H1 (cell line): Measurements from ENCODE around the gene WDR76. TPM values are rescaled to one million over a fixed set of nuclear protein-coding genes. Genes with fewer than 3 reads are reported as not detected.

ENCODE experiments used
- CBX5 ChIP-seq: fragments of 300-800, 300-1000 bp; sonication (generic); IDR thresholded peaks from 2 replicates; pipeline ENCODE4 v1.7.1; 2016; ENCODE audit warnings: antibody characterized with exemption, low read length, low read depth
- CEBPB ChIP-seq: IDR thresholded peaks from 2 replicates; pipeline ENCODE4 v1.6.1; 2012; ENCODE audit warnings: low read depth, low read length
- JUND ChIP-seq: IDR thresholded peaks from 2 replicates; pipeline ENCODE4 v1.6.1; 2011; ENCODE audit warnings: mild to moderate bottlenecking, improper control_type of control experiment, low read length
- PHF8 ChIP-seq: fragments of 200-600 bp; sonication (generic); conservative IDR thresholded peaks from 2 replicates; pipeline ENCODE4 v1.7.1; 2012; ENCODE audit warnings: low read depth, mild to moderate bottlenecking, inconsistent platforms, low read length, moderate library complexity
- POU5F1 ChIP-seq: IDR thresholded peaks from 2 replicates; pipeline ENCODE4 v1.6.1; 2011; ENCODE audit warnings: low read depth, mild to moderate bottlenecking, low read length, moderate library complexity
- RBBP5 ChIP-seq: IDR thresholded peaks from 2 replicates; pipeline ENCODE4 v1.7.1; 2012; ENCODE audit warnings: low read depth, mild to moderate bottlenecking, inconsistent platforms, low read length, moderate library complexity, borderline replicate concordance
- SRF ChIP-seq: IDR thresholded peaks from 2 replicates; pipeline ENCODE4 v1.6.1; 2011; ENCODE audit warnings: mild to moderate bottlenecking, low read depth, low read length, moderate library complexity
- ZNF274 ChIP-seq: IDR thresholded peaks from 2 replicates; pipeline ENCODE4 v1.7.0; 2012; ENCODE audit warnings: low read length, borderline replicate concordance; ENCODE audit errors: extremely low read depth
- polyA plus RNA-seq, 7 experiments: library from polyadenylated mRNA; depleted of rRNA in 3 of 7; stranded (reverse) in 5 of 7; unstranded in 2 of 7; fragments of >200 nt in 5 of 7; fragments of 200-250 nt in 2 of 7; gene quantifications; 1 replicate in 5 of 7; 2 replicates in 1 of 7; 4 replicates in 1 of 7; pipeline versions ENCODE4 v1.2.1 to v1.2.3, GENCODE V29; 2011 to 2013; ENCODE audit warnings: missing spikeins in 2 of 7, mixed read lengths in 2 of 7
- total RNA-seq: library from RNA; stranded (reverse); fragmentation: NEBNext Ultra II Directional; extraction: Animal tissue kit (Norgen Biotek cat#: 25700); gene quantifications from 2 replicates; pipeline ENCODE4 v1.2.1, GENCODE V29; 2021
- TF ChIP-seq, protein P1 (sequence below): fragments of 300-600 bp; sonication (generic); IDR thresholded peaks from 2 replicates; pipeline ENCODE4 v1.7.1; 2012; ENCODE audit warnings: low read length, moderate library complexity, mild to moderate bottlenecking, inconsistent platforms; ENCODE audit not compliant: insufficient replicate concordance
- TF ChIP-seq, protein P2 (sequence below), 3 experiments: IDR thresholded peaks; 1 replicate in 2 of 3; 2 replicates in 1 of 3; pipeline versions ENCODE4 v1.5.1 to v1.6.1; 2011; ENCODE audit warnings: low read length in 3 of 3, mild to moderate bottlenecking in 3 of 3, inconsistent platforms in 2 of 3, low read depth in 1 of 3, moderate library complexity in 1 of 3; ENCODE audit not compliant: insufficient read depth in 1 of 3; ENCODE audit errors: control extremely low read depth in 1 of 3

Gene WDR76
- total and polyA plus RNA-seq, 2 of the 8 experiments (the other 6 are each of a cell fraction or from before 2014, with no cell fraction given) = 4.1 to 18.9 TPM

DNA sequence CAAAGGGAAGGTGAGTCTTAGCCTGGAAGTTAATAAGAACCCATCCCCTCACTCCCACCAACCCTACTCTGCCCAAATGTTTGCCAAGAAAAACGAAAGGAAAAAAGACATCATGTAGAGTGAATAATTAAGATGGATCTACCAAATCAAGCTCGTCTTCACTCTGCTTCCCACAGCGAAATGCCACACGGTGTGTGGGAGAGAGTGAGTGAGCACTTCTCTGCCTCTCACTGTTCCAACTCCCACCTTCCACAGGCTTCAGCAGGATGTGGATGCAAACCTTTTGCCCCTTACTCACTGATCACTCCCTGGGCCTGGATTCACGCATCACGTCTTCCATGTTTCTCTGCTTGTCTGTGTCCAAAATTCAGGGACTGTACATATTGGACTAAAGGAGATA, 85.4 kb downstream of the WDR76 start (continued):
- TF ChIP-seq, protein P1, sequence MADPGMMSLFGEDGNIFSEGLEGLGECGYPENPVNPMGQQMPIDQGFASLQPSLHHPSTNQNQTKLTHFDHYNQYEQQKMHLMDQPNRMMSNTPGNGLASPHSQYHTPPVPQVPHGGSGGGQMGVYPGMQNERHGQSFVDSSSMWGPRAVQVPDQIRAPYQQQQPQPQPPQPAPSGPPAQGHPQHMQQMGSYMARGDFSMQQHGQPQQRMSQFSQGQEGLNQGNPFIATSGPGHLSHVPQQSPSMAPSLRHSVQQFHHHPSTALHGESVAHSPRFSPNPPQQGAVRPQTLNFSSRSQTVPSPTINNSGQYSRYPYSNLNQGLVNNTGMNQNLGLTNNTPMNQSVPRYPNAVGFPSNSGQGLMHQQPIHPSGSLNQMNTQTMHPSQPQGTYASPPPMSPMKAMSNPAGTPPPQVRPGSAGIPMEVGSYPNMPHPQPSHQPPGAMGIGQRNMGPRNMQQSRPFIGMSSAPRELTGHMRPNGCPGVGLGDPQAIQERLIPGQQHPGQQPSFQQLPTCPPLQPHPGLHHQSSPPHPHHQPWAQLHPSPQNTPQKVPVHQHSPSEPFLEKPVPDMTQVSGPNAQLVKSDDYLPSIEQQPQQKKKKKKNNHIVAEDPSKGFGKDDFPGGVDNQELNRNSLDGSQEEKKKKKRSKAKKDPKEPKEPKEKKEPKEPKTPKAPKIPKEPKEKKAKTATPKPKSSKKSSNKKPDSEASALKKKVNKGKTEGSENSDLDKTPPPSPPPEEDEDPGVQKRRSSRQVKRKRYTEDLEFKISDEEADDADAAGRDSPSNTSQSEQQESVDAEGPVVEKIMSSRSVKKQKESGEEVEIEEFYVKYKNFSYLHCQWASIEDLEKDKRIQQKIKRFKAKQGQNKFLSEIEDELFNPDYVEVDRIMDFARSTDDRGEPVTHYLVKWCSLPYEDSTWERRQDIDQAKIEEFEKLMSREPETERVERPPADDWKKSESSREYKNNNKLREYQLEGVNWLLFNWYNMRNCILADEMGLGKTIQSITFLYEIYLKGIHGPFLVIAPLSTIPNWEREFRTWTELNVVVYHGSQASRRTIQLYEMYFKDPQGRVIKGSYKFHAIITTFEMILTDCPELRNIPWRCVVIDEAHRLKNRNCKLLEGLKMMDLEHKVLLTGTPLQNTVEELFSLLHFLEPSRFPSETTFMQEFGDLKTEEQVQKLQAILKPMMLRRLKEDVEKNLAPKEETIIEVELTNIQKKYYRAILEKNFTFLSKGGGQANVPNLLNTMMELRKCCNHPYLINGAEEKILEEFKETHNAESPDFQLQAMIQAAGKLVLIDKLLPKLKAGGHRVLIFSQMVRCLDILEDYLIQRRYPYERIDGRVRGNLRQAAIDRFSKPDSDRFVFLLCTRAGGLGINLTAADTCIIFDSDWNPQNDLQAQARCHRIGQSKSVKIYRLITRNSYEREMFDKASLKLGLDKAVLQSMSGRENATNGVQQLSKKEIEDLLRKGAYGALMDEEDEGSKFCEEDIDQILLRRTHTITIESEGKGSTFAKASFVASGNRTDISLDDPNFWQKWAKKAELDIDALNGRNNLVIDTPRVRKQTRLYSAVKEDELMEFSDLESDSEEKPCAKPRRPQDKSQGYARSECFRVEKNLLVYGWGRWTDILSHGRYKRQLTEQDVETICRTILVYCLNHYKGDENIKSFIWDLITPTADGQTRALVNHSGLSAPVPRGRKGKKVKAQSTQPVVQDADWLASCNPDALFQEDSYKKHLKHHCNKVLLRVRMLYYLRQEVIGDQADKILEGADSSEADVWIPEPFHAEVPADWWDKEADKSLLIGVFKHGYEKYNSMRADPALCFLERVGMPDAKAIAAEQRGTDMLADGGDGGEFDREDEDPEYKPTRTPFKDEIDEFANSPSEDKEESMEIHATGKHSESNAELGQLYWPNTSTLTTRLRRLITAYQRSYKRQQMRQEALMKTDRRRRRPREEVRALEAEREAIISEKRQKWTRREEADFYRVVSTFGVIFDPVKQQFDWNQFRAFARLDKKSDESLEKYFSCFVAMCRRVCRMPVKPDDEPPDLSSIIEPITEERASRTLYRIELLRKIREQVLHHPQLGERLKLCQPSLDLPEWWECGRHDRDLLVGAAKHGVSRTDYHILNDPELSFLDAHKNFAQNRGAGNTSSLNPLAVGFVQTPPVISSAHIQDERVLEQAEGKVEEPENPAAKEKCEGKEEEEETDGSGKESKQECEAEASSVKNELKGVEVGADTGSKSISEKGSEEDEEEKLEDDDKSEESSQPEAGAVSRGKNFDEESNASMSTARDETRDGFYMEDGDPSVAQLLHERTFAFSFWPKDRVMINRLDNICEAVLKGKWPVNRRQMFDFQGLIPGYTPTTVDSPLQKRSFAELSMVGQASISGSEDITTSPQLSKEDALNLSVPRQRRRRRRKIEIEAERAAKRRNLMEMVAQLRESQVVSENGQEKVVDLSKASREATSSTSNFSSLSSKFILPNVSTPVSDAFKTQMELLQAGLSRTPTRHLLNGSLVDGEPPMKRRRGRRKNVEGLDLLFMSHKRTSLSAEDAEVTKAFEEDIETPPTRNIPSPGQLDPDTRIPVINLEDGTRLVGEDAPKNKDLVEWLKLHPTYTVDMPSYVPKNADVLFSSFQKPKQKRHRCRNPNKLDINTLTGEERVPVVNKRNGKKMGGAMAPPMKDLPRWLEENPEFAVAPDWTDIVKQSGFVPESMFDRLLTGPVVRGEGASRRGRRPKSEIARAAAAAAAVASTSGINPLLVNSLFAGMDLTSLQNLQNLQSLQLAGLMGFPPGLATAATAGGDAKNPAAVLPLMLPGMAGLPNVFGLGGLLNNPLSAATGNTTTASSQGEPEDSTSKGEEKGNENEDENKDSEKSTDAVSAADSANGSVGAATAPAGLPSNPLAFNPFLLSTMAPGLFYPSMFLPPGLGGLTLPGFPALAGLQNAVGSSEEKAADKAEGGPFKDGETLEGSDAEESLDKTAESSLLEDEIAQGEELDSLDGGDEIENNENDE = no peak
- TF ChIP-seq PHF8 = no peak
- no peak for TF ChIP-seq POU5F1
- TF ChIP-seq ZNF274 = no peak
- TF ChIP-seq SRF = no peak
- TF ChIP-seq, protein P2, sequence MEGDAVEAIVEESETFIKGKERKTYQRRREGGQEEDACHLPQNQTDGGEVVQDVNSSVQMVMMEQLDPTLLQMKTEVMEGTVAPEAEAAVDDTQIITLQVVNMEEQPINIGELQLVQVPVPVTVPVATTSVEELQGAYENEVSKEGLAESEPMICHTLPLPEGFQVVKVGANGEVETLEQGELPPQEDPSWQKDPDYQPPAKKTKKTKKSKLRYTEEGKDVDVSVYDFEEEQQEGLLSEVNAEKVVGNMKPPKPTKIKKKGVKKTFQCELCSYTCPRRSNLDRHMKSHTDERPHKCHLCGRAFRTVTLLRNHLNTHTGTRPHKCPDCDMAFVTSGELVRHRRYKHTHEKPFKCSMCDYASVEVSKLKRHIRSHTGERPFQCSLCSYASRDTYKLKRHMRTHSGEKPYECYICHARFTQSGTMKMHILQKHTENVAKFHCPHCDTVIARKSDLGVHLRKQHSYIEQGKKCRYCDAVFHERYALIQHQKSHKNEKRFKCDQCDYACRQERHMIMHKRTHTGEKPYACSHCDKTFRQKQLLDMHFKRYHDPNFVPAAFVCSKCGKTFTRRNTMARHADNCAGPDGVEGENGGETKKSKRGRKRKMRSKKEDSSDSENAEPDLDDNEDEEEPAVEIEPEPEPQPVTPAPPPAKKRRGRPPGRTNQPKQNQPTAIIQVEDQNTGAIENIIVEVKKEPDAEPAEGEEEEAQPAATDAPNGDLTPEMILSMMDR (IDR thresholded peaks at IDR 0.05; ENCODE audit: control extremely low read depth in 1 of 3, insufficient read depth in 1 of 3, low read depth in 1 of 3, low read length in 3 of 3) = no peak
- no peak for TF ChIP-seq CEBPB
- TF ChIP-seq CBX5 = no peak
- no peak for TF ChIP-seq RBBP5
- no peak for TF ChIP-seq JUND
